Keratinocyte (primary cell): Measurements from ENCODE around the gene KEAP1. TPM values are rescaled to one million over a fixed set of nuclear protein-coding genes. Genes with fewer than 3 reads are reported as not detected.
"Not testable (repeated sequence)": the region's sequence is repeated elsewhere in the genome, so short reads cannot be mapped to it uniquely, and the experiment has no call there.

Experiments
- DNase-seq: peaks from one replicate; pipeline ENCODE4 v3.0.0-alpha.2; 2011; ENCODE audit warnings: low read depth, missing footprints, low spot score
- FAIRE-seq: peaks from 2 replicates; lab custom pipeline; 2011; peaks lifted over from hg19 to GRCh38; lab: Jason Lieb, UNC
- H2AFZ ChIP-seq: 2 replicates; pipeline ENCODE4 v1.6.0; 2012; ENCODE audit warnings: low read length, control low read depth, inconsistent platforms; ENCODE audit not compliant: control insufficient read depth
- H3K27ac ChIP-seq: 2 replicates; pipeline ENCODE4 v1.5.1; 2011; ENCODE audit warnings: low read length; ENCODE audit not compliant: control insufficient read depth, insufficient read depth
- H3K27me3 ChIP-seq: 3 replicates; pipeline ENCODE4 v1.6.0; 2011; ENCODE audit warnings: low read length; ENCODE audit not compliant: control insufficient read depth, insufficient read depth; ENCODE audit errors: extremely low read depth
- H3K36me3 ChIP-seq, 2 experiments: 2 replicates in 1 of 2; 3 replicates in 1 of 2; pipeline ENCODE4 v1.5.1; 2011; ENCODE audit warnings: low read length in 2 of 2, mild to moderate bottlenecking in 1 of 2; ENCODE audit not compliant: control insufficient read depth in 2 of 2, insufficient read depth in 2 of 2; ENCODE audit errors: extremely low read depth in 1 of 2
- H3K4me1 ChIP-seq: 3 replicates; pipeline ENCODE4 v1.5.1; 2011; ENCODE audit warnings: low read length; ENCODE audit not compliant: control insufficient read depth, insufficient read depth; ENCODE audit errors: extremely low read depth
- H3K4me2 ChIP-seq: 3 replicates; pipeline ENCODE4 v1.6.0; 2011; ENCODE audit warnings: low read depth, low read length; ENCODE audit not compliant: control insufficient read depth, insufficient read depth; ENCODE audit errors: extremely low read depth
- H3K4me3 ChIP-seq, 3 experiments: fragments of 200-600 bp in 1 of 3; sonication (generic) in 1 of 3; 2 replicates in 2 of 3; 3 replicates in 1 of 3; pipeline ENCODE4 v1.5.1; 2011 to 2016; ENCODE audit warnings: low read length in 3 of 3, mild to moderate bottlenecking in 3 of 3, control low read depth in 2 of 3, inconsistent platforms in 1 of 3, low read depth in 1 of 3, mixed read lengths in 1 of 3, mixed run types in 1 of 3, moderate library complexity in 1 of 3; ENCODE audit not compliant: control insufficient read depth in 2 of 3, insufficient read depth in 2 of 3; ENCODE audit errors: extremely low read depth in 1 of 3
- H3K79me2 ChIP-seq: 2 replicates; pipeline ENCODE4 v1.6.0; 2012; ENCODE audit warnings: low read length; ENCODE audit not compliant: control insufficient read depth, insufficient read depth
- H3K9ac ChIP-seq: 3 replicates; pipeline ENCODE4 v1.6.0; 2011; ENCODE audit warnings: low read length; ENCODE audit not compliant: control insufficient read depth, insufficient read depth; ENCODE audit errors: extremely low read depth
- H3K9me1 ChIP-seq: 3 replicates; pipeline ENCODE4 v1.6.0; 2011; ENCODE audit warnings: low read length; ENCODE audit not compliant: control insufficient read depth, insufficient read depth; ENCODE audit errors: extremely low read depth
- H3K9me3 ChIP-seq: 2 replicates; pipeline ENCODE4 v1.5.1; 2012; ENCODE audit warnings: low read depth, low read length; ENCODE audit not compliant: control insufficient read depth
- H4K20me1 ChIP-seq: 3 replicates; pipeline ENCODE4 v1.6.0; 2011; ENCODE audit warnings: low read length; ENCODE audit not compliant: control insufficient read depth, insufficient read depth; ENCODE audit errors: extremely low read depth
- EZH2 ChIP-seq: IDR thresholded peaks from one replicate; pipeline ENCODE4 v1.6.1; 2012; ENCODE audit warnings: inconsistent platforms, mild to moderate bottlenecking, low read length, moderate library complexity
- dilution Hi-C: fragments of 300-500 bp; cut with MboI; formaldehyde crosslinking; loops from one replicate; pipeline ENCODE4 v1.7.0; 2020; ENCODE audit warnings: low sequenced_read_pairs; ENCODE audit not compliant: extremely low pct_ligation_motif_present
- polyA plus RNA-seq, 5 experiments: library from polyadenylated mRNA; depleted of rRNA in 3 of 5; stranded (reverse) in 3 of 5; stranded (forward) in 1 of 5; unstranded in 1 of 5; fragments of >200 nt; gene quantifications; 1 replicate in 1 of 5; 2 replicates in 3 of 5; 3 replicates in 1 of 5; pipeline versions ENCODE4 v1.2.1 to v1.2.3, GENCODE V29; 2011 to 2012; ENCODE audit warnings: missing spikeins in 2 of 5, low read depth in 1 of 5, low replicate concordance in 1 of 5
- TF ChIP-seq, protein P1 (sequence below), 3 experiments: IDR thresholded peaks in 1 of 3; conservative IDR thresholded peaks in 1 of 3; optimal IDR thresholded peaks in 1 of 3; 2 replicates in 2 of 3; 3 replicates in 1 of 3; pipeline versions ENCODE3 to v1.5.1; 2011; ENCODE audit warnings: low read length in 3 of 3, mild to moderate bottlenecking in 3 of 3, moderate library complexity in 2 of 3, control low read depth in 1 of 3, inconsistent platforms in 1 of 3; ENCODE audit not compliant: insufficient read depth in 2 of 3; ENCODE audit errors: extremely low read depth in 1 of 3

KEAP1 gene
- polyA plus RNA-seq, 1 donor (not counting 4 experiments of a cell fraction or from before 2014, with no cell fraction given), result 29.6 TPM

DNA sequence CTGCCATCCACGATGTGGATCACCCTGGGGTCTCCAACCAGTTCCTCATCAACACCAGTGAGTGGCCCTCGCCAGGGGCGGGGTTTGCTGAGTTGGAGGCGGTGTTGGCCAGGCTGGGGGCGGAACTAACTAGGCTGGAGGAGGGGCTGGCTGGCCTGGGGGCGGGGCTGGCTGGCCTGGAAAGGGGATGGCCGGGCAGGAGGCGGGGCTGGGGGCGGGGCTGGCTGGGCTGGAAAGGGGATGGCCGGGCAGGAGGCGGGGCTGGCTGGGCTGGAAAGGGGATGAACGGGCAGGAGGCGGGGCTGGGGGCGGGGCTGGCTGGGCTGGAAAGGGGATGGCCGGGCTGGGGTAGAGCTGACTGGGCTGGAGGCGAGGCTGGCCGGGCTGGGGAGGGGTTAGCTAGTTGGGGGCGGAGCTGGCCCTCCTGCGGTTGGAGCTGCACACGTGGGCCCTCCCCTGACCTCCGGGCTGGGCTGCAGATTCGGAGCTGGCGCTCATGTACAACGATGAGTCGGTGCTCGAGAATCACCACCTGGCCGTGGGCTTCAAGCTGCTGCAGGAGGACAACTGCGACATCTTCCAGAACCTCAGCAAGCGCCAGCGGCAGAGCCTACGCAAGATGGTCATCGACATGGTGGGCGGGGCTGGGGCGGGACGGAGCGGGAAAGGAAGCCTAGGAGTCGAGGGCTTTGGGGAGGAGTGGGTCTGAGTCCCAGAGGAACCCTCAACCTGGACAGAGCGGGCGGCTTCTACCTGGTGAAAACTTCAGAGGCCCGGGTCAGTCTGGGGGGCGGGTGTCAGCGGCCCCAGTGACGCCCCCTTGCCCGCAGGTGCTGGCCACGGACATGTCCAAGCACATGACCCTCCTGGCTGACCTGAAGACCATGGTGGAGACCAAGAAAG, 41.9 kb downstream of the KEAP1 start:
- peak overlapping the region; percentile 94 for H2AFZ ChIP-seq
- TF ChIP-seq, protein P1, sequence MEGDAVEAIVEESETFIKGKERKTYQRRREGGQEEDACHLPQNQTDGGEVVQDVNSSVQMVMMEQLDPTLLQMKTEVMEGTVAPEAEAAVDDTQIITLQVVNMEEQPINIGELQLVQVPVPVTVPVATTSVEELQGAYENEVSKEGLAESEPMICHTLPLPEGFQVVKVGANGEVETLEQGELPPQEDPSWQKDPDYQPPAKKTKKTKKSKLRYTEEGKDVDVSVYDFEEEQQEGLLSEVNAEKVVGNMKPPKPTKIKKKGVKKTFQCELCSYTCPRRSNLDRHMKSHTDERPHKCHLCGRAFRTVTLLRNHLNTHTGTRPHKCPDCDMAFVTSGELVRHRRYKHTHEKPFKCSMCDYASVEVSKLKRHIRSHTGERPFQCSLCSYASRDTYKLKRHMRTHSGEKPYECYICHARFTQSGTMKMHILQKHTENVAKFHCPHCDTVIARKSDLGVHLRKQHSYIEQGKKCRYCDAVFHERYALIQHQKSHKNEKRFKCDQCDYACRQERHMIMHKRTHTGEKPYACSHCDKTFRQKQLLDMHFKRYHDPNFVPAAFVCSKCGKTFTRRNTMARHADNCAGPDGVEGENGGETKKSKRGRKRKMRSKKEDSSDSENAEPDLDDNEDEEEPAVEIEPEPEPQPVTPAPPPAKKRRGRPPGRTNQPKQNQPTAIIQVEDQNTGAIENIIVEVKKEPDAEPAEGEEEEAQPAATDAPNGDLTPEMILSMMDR (optimal IDR thresholded peaks at IDR 0.05 in 1 of 3, IDR thresholded peaks at IDR 0.05 in 1 of 3, conservative IDR thresholded peaks at IDR 0.05 in 1 of 3; ENCODE audit: extremely low read depth in 1 of 3, insufficient read depth in 2 of 3, low read length in 3 of 3), result no peak
- TF ChIP-seq EZH2, result no peak
- H3K4me1 ChIP-seq, result peaks cover 8% of the 10 kb centered on the region
- no peak for FAIRE-seq
- H3K9me3 ChIP-seq, result no peaks in the 10 kb centered on the region
- dilution Hi-C loops, result no loop called here
- DNase-seq, result peak; percentile 81
- no peaks in the 10 kb centered on the region for H3K36me3 ChIP-seq
- peak overlapping the region; percentile 82 for H3K4me2 ChIP-seq
- no peak overlapping the region for H3K27ac ChIP-seq
- no peak overlapping the region for H3K9ac ChIP-seq
- H3K79me2 ChIP-seq, result no peaks in the 10 kb centered on the region
- H4K20me1 ChIP-seq, result no peaks in the 10 kb centered on the region
- H3K9me1 ChIP-seq, result no peaks in the 10 kb centered on the region
- H3K4me3 ChIP-seq, result peak overlapping the region; percentile 35 to 59 (median 51)
- no peaks in the 10 kb centered on the region for H3K27me3 ChIP-seq

DNA sequence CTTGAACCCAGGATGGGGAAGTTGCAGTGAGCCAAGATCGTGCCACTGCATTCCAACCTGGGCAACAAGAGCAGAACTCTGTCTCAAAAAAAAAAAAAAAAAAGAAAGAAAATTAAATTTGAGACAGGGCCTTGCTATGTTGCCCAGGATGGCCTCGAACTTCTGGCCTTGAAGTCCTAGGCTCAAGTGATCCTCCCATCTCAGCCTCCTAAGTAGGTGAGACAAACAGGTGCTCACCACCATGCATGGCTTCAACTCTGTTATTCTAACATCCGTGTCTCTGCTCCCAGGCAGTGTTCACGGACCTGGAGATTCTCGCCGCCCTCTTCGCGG, 42.5 kb downstream of the KEAP1 start:
- H3K4me3 ChIP-seq, result no peak overlapping the region
- no peak overlapping the region for H3K9ac ChIP-seq
- H3K79me2 ChIP-seq, result no peaks in the 10 kb centered on the region
- H3K4me1 ChIP-seq, result peaks cover 8% of the 10 kb centered on the region
- no peaks in the 10 kb centered on the region for H3K9me3 ChIP-seq
- no peak for TF ChIP-seq EZH2
- TF ChIP-seq, protein P1 (optimal IDR thresholded peaks at IDR 0.05 in 1 of 3, IDR thresholded peaks at IDR 0.05 in 1 of 3, conservative IDR thresholded peaks at IDR 0.05 in 1 of 3; ENCODE audit: extremely low read depth in 1 of 3, insufficient read depth in 2 of 3, low read length in 3 of 3), result no peak
- no peaks in the 10 kb centered on the region for H3K27me3 ChIP-seq
- H3K27ac ChIP-seq, result no peak overlapping the region
- no peak for FAIRE-seq
- H3K9me1 ChIP-seq, result no peaks in the 10 kb centered on the region
- DNase-seq, result no peak
- no peaks in the 10 kb centered on the region for H3K36me3 ChIP-seq
- no peaks in the 10 kb centered on the region for H4K20me1 ChIP-seq
- no peak overlapping the region for H2AFZ ChIP-seq
- dilution Hi-C loops, result no loop called here
- no peak overlapping the region for H3K4me2 ChIP-seq

DNA sequence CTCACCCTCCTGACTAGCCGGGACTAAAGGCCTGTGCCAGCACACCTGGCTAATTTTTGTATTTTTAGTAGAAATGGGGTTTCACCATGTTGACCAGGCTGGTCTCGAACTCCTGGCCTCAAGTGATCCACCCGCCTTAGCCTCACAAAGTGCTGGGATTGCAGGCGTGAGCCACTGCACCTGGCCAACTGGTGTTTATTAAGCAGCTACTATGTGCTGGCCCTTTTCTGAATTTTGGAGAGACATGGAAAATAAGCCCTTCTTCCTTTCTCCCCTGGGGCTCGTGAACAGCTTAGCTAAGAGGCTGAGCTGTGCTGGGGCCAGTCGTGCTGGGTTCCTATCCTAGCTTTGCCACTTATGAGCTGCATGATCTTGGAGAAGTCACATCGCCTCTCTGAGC, 44.4 kb downstream of the KEAP1 start:
- H3K36me3 ChIP-seq, H4K20me1 ChIP-seq, H3K27me3 ChIP-seq, H3K4me3 ChIP-seq, H3K9me1 ChIP-seq, FAIRE-seq, H2AFZ ChIP-seq, H3K27ac ChIP-seq, H3K4me1 ChIP-seq, H3K9me3 ChIP-seq, H3K9ac ChIP-seq, H3K4me2 ChIP-seq, dilution Hi-C loops, DNase-seq, H3K79me2 ChIP-seq: not testable (repeated sequence)
